ENCODE measurements around the gene NPR3. TPM values are rescaled to one million over a fixed set of nuclear protein-coding genes. Genes with fewer than 3 reads are reported as not detected.

NPR3 gene
- total and polyA plus RNA-seq, 2 of the 8 experiments (the other 6 are each of a cell fraction or from before 2014, with no cell fraction given): not detected

- TF ChIP-seq SP2 (IDR thresholded peaks at IDR 0.05; ENCODE audit: low read length) (no peak), USF2 (IDR thresholded peaks at IDR 0.05; ENCODE audit: low read length) (no peak), RAD21 (IDR thresholded peaks at IDR 0.05 in 1 of 2, conservative IDR thresholded peaks at IDR 0.05 in 1 of 2; ENCODE audit: low read depth in 2 of 2, low read length in 2 of 2) (no peak), ATF3 (IDR thresholded peaks at IDR 0.05; ENCODE audit: insufficient read depth, low read depth, low read length) (no peak)
Measured at GRCh38 chr5:32686799-32687498, 24.2 kb upstream of the NPR3 start (continued).

All from H1 (cell line).